HG03108 (cell line): ENCODE data around the gene SOS1.
"Not testable (repeated sequence)": the region's sequence is repeated elsewhere in the genome, so short reads cannot be mapped to it uniquely, and the experiment has no call there.

Experiments used
- ATAC-seq: cut with Tn5 transposase; IDR thresholded peaks from one replicate; pipeline ENCODE4 v1.9.1; 2021; ENCODE audit warnings: moderate library complexity; ENCODE audit not compliant: unreplicated experiment

The SOS1 gene

DNA sequence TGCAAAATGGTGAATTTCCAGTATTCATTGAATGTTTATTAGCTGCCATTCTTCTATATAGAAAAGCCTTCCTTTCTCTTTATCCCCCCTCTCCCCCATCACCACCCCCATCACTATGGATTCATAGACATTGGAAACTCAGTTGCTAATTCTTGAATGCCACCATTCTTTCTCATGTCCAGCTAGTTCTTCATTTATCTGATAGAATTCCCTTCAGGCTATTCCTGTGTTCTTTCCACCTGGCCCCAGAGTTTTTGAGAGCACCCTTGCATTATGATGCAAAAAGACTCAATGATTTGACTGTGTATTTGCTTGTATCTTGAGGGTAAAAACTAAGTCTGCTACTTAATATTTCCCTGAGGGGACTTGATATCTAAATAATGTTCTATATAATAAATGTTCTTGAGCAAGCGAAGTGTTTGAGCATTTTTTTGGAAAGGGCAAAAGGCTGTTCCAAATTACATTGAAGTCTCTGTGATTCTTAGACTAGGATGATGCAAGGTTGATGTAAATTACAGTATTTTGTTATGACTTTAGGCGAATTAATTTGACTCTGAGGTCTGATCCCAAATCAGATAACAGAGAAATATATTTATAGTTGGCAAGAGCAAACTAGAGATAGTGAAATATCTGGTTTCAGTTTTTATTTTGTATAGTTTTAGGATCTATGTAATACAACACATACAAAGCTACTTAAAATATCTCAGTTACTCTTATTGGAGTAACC lies 18.8 kb upstream of the SOS1 start:
- no peak for ATAC-seq

DNA sequence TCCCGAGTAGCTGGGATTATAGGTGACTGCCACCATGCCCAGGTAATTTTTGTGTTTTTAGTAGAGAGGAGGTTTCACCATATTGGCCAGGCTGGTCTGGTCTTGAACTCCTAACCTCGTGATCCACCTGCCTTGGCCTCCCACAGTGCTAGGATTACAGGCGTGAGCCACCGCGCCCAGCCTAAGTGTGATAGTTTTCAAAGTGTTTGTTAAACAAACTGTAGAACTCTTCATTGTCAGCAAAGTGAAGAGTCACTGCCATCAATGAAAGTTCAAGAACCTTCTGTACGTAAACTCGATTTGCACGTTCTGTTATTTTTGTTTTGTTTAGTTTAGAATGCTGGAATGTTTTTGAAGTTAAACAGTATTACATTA lies 18.0 kb upstream of the SOS1 start:
- no peak for ATAC-seq

DNA sequence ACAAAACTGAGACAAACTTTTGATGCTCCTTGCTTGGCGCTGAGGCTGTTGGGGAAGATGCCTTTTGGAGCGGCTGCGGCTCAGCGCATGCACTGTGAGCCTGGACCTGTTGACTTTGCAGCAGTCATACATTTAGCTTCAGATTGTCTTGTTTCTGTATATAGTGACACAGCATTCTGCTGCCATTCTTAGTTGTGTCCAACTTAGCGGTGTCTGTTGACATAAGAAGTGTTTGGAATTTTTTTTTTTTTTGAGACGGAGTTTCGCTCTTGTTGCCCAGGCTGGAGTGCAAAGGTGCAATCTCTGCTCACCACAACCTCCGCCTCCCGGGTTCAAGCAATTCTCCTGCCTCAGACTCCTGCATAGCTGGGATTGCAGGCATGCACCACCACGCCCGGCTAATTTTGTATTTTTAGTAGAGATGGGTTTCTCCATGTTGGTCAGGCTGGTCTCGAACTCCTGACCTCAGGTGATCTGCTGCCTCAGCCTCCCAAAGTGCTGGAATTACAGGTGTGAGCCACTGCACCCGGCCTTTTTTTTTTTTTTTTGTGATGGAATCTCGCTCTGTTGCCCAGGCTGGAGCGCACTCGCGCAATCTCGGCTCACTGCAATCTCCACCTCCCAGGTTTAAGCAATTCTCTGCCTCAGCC lies 17.5 kb upstream of the SOS1 start:
- ATAC-seq, result not testable (repeated sequence)

DNA sequence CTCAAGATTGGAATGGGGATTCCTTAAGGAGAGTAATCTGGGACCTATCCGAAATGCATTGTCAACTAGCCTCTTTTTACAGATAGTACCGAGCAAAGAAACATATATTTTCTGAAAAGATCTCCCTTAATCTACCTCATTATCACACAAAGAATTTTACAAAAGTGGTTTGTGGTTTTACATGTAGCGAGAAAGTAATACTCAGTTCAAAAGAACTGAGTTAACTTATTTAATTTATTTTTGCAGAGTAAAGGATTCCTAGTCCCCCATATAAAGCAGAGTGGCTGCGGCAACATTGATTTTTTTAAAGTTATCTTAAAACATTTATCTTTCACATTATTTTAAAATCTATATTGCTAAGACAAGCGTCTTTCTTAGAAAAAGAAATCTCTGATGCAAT lies 15.9 kb upstream of the SOS1 start:
- no peak for ATAC-seq

DNA sequence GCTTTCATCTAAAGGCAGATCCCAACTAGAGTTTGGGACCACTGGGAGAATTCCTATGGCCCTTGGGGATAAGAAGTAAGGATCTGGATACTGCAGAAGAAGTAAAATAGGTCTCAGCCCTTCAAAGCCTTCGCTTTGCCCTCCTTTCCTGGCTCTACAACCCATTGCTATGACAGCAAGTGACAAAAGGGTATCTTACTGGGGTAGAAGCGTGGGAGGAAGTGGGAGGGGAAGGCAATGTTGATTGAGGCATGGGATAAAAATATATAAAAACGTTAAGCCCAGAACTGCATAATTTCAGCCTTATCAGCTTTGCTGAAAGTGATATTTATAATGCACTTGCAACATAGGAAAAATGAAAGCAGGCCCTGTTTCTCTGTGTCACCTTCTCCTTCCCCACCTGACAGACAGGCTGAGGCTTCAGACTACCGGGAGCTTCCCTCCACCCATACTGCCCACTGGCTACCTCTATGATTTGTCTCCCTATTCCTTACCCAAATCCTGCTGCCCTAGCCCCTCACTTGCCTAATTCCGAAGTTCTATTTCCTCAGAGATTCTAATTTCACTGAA lies 14.9 kb upstream of the SOS1 start:
- no peak for ATAC-seq

DNA sequence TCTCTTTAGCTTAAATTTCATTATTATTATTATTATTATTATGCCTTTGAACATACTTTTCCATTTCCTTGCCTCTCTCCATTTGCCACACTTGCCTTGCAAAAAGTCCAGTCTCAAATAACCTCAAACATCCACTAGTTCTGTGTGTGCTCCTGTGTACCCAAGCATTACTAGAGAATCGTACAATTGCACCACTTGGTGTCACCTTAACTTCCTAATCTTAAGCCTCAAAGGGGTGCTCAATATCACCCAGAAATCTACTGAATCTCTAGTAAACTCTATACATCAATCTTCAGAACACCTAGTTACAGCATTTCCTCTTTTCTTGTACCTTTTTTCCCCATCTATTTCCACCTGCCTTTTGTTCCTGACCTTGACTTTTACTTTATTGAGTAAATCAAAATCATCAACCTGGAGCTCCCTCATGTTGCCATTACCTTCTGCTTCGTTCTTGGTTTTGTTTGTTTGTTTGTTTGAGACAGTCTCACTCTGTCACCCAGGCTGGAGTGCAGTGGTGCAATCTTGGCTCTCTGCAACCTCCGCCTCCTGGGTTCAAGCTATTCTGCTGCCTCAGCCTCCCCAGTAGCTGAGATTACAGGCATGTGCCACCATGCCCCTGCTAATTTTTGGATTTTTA lies 12.5 kb upstream of the SOS1 start:
- no peak for ATAC-seq

DNA sequence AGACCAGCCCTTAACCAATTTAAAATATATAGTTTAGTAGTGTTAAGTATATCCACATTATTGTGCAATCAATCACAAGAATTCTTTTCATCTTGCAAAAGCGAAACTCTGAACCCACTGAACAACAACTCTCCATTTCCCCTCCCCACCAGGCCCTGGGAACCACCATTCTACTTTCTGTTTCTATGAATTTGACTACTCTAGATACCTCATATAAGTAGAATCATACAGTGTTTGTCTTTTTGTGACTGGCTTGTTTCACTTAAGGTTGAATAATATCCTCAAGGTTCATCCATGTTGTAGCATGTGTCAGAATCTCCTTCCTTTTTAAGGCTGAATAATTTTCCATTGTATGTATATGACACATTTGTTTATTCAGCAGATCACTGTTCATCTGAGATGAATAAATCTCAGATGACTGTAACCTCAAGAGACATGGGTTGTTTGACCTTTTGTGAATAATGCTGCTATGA lies 8.1 kb upstream of the SOS1 start:
- ATAC-seq, result peak; percentile 38

DNA sequence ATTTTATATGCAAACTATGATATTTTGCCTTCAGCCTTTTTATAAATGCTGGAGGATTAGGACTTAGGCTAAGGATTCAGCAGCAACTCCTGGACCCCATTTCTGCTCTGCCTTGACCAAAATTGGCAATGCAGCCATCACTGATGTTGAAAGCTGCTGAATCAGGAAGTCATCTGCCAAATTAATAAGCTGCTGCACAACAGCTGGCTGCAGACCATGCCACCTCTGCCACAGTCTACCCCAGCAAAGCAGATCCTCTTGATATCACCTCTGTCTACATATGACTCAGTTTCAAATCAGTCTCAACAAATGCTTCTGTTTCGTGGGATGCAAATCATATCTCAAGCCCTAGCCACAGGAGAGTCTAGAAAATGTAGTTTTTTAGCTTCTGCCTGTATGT lies 7.1 kb upstream of the SOS1 start:
- peak; percentile 51 for ATAC-seq

DNA sequence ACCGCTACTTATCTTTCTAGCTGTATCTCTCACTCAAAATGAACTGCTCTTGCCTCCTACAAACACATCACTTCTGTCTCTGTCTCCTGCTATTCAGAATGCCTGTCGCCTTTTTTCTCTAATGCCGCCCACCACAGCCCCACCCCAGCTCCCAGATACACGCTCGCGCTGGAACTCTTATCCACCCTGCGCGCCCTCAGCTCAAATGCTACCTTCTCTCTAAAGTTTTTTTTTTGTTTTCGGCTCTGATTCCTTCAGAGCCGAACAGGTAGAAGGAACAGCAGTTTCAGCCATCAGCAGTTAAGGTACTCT lies 3.9 kb upstream of the SOS1 start:
- no peak for ATAC-seq

DNA sequence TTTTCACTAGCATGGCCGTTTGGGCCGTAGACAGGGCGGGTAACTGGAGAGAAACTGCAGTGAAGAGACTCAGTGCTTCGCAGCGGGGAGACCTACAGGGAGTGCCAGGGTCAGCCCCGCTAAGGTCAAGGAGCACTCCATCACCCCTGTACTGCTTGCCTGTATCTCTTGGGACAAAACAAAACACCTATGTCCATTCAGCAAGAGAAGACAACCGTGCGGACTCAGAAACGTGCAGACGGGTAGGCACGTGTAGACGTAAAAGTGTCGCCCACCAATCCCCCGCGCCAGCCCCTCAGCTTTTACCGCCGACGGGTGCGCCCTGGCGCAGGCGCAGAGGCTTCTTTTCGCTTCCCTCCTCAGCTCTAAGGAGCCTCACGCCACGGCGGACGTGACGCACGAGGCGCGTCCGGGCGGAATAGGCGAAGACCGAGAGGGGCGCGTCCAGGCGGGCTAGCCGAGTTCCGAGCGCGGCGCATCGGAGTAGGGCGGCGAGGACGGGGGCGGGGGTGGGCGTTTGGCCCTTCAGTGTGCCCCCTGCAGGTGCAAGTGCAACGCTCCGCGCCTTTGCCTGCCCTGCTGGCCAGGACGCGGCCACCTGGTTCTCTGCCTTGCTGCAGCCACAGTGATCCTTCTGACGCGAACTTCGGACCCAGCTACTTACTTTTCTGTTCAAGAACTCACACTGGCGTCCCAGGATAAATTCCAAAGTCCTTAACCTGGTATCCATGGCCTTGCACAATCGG lies 3.3 kb upstream of the SOS1 start:
- ATAC-seq, result peak; percentile 55

DNA sequence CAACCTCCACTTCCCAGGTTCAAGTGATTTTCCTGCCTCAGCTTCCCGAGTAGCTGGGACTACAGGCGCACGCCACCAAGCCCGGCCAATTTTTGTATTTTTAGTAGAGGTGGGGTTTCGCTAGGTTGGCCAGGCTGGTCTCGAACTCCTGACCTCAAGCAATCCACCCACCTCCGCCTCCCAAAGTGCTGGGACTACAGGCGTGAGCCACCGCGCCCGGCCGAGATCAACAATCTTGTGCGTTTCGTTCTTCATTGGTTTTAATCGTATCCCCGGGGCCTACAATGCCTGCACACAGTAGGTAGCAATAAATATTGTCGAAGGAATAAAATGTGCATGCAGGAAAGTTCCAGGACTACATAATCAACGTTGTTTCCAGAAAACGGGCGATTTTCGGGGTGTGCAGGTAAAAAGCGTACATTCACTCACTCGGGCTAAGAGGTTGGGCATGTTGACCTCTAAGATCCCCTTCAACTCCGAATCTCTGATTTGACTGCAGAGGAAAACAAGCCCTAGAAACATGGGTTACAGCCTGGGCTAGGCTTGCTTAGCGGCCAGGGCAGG lies 2.7 kb upstream of the SOS1 start:
- no peak for ATAC-seq

DNA sequence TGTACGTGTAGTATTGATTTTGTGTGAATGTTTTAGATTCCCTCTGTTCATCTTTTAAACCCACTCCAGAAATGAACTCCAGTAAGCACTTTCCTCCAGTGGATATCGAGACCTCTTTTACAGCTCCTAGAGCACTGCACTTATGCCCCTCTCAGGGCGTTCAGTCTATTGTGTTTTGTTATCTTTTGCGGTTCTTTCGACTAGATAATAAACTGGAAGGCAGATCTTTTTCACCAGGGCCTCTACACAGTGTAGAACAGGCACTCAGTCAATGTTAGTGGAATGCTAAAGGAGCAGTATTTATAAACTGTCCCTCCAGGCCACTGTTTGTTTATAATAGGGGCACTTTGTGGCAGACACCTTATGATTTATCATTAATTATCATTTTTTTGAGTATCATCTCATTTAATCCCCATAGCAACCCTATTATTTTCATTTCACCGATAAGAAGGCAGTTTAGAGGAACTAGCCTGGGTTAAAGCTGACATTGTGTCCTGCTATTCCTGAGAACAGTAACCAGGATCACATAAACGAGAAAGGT lies 742 bp upstream of the SOS1 start:
- no peak for ATAC-seq

DNA sequence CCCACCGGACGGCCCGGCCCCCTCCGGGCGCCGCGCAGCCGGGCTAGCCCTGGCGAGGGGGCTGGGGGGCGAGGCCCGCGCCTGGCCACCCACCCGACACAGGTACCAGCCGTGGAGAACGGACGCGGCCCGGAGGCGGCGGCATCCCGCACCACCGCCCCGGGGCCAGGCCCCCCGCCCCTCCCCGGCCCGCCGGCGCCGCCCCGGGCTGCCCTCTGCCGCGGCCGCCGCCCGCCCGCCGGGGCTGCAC lies 405 bp downstream of the SOS1 start:
- ATAC-seq, result peak; percentile 12

DNA sequence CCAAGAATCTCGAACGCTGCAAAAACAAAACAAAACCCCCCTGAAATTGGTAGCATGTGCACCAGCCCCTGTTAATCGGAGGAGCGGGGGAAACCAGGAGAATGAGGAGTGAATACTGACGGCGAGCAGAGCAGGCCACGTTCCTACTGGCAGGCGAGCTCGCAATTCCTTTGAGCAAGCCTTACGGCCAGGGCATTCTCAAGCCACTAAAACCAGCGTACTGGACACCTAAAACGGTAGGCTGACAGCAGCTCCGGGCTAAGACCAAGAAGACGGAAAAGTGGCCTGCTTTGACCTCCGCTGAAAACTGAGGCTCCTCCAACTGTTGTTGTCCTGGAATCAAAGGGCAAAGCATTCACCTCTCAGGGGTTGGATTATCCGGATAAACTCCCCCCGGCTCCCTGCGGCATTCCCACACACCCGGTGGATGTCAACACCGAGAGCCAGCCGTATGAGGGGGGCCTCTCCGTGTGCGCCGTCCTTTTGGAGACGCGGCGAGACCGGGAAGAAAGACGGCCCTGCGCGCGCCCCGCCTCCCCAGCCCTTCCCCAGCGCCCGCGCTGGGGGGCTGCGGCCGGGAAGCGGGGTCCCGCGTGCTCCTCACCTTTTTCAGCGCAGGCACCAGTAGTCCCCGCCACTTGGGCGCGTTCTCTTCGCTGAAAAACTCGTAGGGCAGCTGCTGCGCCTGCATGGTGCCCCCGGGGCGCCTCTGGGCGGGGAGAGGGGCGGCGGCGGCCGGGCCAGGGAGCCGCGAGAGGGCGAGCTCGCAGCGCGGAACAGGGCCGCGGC lies 925 bp downstream of the SOS1 start:
- ATAC-seq, result peak; percentile 34

DNA sequence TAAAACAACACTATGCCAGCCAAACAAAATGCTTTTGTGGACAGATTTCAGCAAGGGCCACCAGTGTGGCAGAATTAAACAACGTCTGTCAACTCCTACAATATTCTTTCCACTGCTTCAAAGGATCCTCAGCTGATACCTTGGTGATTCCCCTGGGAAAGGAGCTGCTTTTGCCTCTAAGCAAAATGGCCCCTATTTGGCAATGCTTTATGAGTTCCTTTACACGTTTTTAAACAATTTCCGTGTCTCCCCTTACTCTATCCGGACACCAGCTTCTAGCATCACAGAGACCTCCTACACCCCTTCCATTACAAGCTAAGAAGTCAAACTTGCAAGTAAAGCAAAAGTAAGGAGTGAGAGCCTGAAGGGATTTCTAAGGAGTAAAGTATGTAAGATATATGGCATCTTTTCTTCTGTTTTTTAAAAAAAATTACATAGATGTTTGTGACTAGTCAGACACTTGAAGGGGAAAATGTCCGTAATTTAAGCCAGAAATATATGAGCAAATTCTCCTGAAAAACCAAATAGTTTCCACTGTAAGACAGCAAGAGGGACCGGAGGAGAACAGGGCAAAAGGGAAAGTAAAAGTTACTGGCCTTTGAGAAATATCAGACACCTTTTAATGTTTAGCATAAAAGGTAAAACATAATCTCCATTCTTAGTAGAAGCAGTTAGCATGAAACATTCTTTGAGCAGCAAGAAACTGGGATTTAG lies 1.9 kb downstream of the SOS1 start:
- ATAC-seq, result no peak

DNA sequence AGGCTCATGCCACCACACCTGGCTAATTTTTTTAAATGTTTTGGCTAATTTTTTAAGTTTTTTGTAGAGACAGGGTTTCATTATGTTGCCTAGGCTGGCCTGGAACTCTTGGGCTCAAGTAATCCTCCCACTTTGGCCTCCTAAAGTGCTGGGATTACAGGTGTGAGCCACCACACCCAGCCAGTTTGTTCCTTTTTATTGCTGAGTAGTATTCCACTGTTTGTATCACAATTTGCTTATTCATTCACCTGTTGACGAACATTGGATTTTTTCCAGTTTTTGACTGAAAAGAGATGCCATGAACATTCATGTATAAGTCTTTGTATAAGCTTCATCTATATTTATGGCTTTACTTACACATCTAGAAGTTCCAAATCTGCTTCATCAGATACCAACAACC lies 5.3 kb downstream of the SOS1 start:
- ATAC-seq, result no peak

DNA sequence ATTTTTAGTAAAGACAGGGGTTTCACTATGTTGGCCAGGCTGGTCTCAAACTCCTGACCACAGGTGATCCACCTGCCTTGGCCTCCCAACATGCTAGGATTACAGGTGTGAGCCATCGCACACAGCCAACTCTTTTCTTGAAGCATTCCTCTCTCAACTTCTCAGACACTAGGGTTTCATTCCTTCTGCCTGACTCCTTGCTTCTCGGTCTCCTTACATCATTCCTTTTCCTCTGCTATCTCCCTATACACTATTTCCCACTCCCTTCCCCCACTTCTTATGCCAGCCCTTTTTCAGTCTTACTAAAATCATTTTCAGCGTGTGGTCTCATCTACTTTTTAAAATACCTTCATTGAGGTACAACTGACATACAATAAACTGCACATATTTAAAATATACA lies 6.1 kb downstream of the SOS1 start:
- ATAC-seq, result no peak

DNA sequence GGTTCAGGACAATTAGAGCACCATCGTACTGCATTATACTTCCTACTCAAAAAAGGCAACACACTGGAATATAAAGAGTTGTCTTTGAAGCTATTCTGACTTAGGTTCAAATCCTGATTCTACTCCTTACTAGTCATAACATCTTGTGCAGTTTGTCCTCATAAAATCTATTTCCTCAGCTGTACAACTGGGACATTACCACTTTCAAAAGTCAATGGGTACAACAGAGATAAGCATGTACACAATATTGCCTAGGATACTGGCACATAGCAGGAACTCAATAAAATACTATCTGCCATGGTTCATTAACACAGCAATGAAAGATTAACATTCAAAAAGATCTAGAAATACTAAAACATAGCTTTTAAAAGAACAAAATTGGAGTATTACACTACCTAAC lies 11.3 kb downstream of the SOS1 start:
- no peak for ATAC-seq

DNA sequence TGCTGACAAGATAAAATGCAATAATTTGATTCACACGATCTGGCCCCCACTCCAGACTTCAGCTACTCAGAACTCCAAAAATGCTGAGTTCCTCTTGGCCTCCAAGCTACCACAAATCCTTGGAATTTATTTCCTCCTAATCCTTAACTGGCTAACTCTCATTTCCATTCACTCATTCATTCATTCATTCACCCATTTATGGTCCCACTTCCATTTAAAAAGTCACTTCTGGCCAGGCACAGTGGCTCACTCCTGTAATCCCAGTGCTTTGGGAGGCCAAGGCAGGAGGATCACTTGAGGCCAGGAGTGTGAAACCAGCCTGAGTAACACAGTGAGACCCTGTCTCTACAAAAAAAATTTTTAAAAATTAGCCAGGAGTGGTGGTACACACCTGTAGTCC lies 12.5 kb downstream of the SOS1 start:
- ATAC-seq, result no peak
